Astrocyte of the spinal cord (primary cell): ENCODE measurements around the gene MS4A18.
"Not testable (repeated sequence)": the region's sequence is repeated elsewhere in the genome, so short reads cannot be mapped to it uniquely, and the experiment has no call there.

Experiments
- DNase-seq: peaks from one replicate; pipeline ENCODE4 v3.0.0; 2011; ENCODE audit warnings: low read depth, low spot score
- H3K4me3 ChIP-seq: 2 replicates; pipeline ENCODE4 v1.5.1; 2011; ENCODE audit warnings: low read depth, mild to moderate bottlenecking, low read length, moderate library complexity
- in situ Hi-C: cut with HindIII; loops from 2 replicates; pipeline ENCODE4 v1.10.0; 2017; ENCODE audit warnings: low sequenced_read_pairs
- TF ChIP-seq, protein P1 (sequence below): IDR thresholded peaks from 2 replicates; pipeline ENCODE4 v1.5.1; 2012; ENCODE audit warnings: low read depth, mild to moderate bottlenecking, low read length, inconsistent platforms

Gene MS4A18

GRCh38 chr11:60724420-60724819 is at the start of gene MS4A18:
Gene MS4A18, plus strand, starts transcription at chr11:60724720.
- DNase-seq = no peak
- in situ Hi-C loops = no loop called here
- TF ChIP-seq, protein P1, sequence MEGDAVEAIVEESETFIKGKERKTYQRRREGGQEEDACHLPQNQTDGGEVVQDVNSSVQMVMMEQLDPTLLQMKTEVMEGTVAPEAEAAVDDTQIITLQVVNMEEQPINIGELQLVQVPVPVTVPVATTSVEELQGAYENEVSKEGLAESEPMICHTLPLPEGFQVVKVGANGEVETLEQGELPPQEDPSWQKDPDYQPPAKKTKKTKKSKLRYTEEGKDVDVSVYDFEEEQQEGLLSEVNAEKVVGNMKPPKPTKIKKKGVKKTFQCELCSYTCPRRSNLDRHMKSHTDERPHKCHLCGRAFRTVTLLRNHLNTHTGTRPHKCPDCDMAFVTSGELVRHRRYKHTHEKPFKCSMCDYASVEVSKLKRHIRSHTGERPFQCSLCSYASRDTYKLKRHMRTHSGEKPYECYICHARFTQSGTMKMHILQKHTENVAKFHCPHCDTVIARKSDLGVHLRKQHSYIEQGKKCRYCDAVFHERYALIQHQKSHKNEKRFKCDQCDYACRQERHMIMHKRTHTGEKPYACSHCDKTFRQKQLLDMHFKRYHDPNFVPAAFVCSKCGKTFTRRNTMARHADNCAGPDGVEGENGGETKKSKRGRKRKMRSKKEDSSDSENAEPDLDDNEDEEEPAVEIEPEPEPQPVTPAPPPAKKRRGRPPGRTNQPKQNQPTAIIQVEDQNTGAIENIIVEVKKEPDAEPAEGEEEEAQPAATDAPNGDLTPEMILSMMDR = no peak
- H3K4me3 ChIP-seq = no peak within 1 kb of the TSS

DNA sequence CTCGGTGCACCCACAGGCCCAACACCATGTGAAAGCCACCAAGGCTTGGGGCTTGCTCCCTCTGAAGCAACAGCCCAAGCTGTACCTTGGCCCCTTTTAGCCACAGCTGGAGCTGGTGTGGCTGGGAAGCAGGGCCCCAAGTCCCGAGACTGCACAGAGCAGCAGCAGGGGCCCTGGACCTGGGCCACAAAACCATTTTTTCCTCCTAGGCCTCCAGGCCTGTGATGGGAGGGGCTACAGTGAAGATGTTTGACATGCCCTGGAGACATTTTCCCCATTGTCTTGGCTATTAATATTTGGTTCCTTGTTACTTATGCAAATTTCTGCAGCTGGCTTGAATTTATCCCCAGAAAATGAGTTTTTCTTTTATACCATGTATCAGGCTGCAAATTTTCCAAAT is 46.3 kb upstream of the MS4A18 start:
- H3K4me3 ChIP-seq, DNase-seq, in situ Hi-C loops: not testable (repeated sequence)

- no peak for DNase-seq
- in situ Hi-C loops = no loop called here
- H3K4me3 ChIP-seq = no peak overlapping the region
- TF ChIP-seq, protein P1 = no peak
Measured at GRCh38 chr11:60679879-60680278, 44.6 kb upstream of the MS4A18 start.

DNA sequence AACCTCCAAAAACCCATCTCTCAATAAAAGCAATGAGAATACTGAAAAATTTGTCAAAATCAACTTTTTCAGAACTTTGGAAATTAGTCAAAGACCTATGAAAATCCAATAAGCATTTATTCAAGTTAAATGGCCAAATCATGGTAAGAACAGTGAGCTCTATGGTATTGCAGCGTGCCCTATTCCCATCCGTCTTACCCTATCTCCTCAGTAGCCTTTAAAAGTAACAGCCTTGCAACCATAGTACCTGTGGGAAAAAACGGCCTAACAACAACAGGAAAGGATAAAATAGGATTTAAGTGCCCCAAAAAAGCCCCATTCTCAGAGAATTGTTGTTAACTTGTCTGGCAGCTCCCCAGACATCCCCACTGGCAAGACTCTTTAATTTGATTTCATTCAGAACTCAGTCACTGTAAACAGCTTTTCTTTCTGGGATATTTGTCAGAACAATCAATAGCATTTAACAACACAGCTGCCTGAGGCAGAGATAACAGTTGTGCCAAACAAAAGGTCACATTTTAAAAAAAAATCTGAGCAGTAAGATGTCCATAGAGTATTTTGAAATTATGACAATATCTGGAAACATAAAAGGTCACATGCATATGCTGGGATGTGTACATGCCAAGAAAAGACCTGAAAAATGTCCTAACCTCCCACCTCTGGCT is 43.9 kb upstream of the MS4A18 start:
- no peak overlapping the region for H3K4me3 ChIP-seq
- TF ChIP-seq, protein P1 = no peak
- in situ Hi-C loops = no loop called here
- DNase-seq = no peak

DNA sequence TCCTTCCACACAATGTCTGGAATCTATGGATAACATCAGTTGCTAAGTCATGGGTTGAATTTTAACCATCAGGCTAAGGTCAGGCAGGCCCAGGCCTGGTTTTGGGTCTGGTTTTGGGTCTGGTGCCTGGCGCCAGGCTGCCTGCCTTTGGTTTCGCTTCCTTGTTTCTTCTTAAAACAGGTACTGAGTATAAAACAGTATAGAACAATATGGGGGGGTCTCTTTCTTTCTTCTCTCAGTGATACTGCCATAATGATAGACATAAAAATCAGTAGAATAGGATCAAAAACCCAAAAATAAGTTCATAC is 40.0 kb upstream of the MS4A18 start:
- in situ Hi-C loops, DNase-seq, H3K4me3 ChIP-seq: not testable (repeated sequence)

GRCh38 chr11:60691661-60692060 is 32.9 kb upstream of the MS4A18 start:
- H3K4me3 ChIP-seq = no peak overlapping the region
- TF ChIP-seq, protein P1 = no peak
- no peak for DNase-seq
- in situ Hi-C loops = no loop called here

DNA sequence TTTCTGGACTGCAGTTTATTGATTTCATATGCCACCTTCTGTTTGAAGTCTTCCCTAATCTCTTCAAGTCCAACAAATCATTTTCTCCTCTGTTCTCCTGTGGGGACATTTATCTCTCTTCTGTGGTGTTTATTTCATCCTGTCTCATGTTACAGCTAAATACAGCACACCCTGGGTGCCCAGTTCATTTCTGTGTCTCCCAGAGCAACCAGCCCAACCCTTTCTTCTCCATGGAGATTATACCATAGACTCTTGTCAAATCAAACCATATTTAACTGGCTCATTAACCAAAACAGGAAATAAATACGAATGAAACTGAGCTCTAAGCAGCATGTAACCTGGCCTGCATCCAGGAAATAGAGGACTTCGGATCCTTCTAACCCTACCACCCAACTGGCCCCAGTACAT is 25.2 kb upstream of the MS4A18 start, which contains the start of gene MS4A8:
MS4A8 (plus strand) TSS at position 329 of the 408 bp plus-strand sequence. CDS start 1,249 bp downstream, outside the sequence.
- no peak for DNase-seq
- no peak within 1 kb of the TSS for H3K4me3 ChIP-seq
- TF ChIP-seq, protein P1 = no peak
- in situ Hi-C loops = no loop called here

GRCh38 chr11:60699936-60700335 is 24.6 kb upstream of the MS4A18 start:
- in situ Hi-C loops = no loop called here
- TF ChIP-seq, protein P1 = no peak
- no peak overlapping the region for H3K4me3 ChIP-seq
- no peak for DNase-seq
